ENCODE results near the gene MEI1. TPM values are rescaled to one million over a fixed set of nuclear protein-coding genes. Genes with fewer than 3 reads are reported as not detected.
"Not testable (repeated sequence)": the region's sequence is repeated elsewhere in the genome, so short reads cannot be mapped to it uniquely, and the experiment has no call there.

MEI1 gene
- total RNA-seq, 1 experiment from 2014 or later: 0.61 TPM

GRCh38 chr22:41661088-41661487 is 38.2 kb upstream of the MEI1 start:
- H3K9me3 ChIP-seq (ENCODE audit: insufficient read depth, low read depth): no peaks in the 10 kb centered on the region
- no TSS peak for BruUV-seq (replicated peaks)
- TF ChIP-seq CTCF (conservative IDR thresholded peaks at IDR 0.05) (no peak), EZH2 (IDR thresholded peaks at IDR 0.05; ENCODE audit: low read depth) (no peak)
- no peak overlapping the region for H2AFZ ChIP-seq
- intact Hi-C loops (cut with micrococcal nuclease; ENCODE audit: unreplicated experiment): no loop called here
- no peak for DNase-seq
- H4K20me1 ChIP-seq (ENCODE audit: insufficient read depth): no peaks in the 10 kb centered on the region
- H3K79me2 ChIP-seq (ENCODE audit: low read depth): no peaks in the 10 kb centered on the region
- no peak overlapping the region for H3K27ac ChIP-seq
- peaks cover 72% of the 10 kb centered on the region for H3K36me3 ChIP-seq (ENCODE audit: low read depth)
- peaks cover under 1% of the 10 kb centered on the region; the same call in 1 of the 2 replicates for H3K4me1 ChIP-seq (replicated peaks; ENCODE audit: insufficient read depth)
- H3K9me2 ChIP-seq (ENCODE audit: insufficient read depth): no peaks in the 10 kb centered on the region
- POLR2A ChIA-PET (ENCODE audit: unreplicated experiment): no interaction called here
- no peaks in the 10 kb centered on the region for H3K27me3 ChIP-seq (ENCODE audit: insufficient read depth, low read depth)
- CTCF ChIA-PET: interaction anchor here (0.6 kb wide), 1 partner anchor 85 kb away, joined by 3 read pairs; no protein-coding TSS in a partner anchor
- H3K4me2 ChIP-seq: no peak overlapping the region
- H3K4me3 ChIP-seq: no peak overlapping the region
- peaks cover 87% of the 10 kb centered on the region for H3F3A ChIP-seq (ENCODE audit: insufficient read depth, low read depth)

DNA sequence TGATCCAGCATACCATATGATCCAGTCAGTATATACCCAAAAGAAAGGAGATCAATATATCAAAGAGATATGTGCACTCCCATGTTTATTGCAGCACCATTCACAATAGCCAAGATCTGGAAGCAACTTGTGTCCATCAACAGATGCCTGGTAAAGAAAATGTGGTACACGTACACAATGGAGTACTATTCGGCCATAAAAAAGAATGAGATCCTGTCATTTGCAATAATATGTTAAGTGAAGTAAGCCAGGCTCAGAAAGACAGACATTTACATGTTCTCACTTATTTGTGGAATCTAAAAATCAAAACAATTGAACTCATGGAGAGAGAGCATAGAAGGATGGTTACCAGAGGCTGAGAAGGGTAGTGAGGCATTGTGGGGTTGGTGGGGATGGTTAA is 37.6 kb upstream of the MEI1 start:
- H3K9me3 ChIP-seq (ENCODE audit: insufficient read depth, low read depth): no peaks in the 10 kb centered on the region
- no peaks in the 10 kb centered on the region for H4K20me1 ChIP-seq (ENCODE audit: insufficient read depth)
- no peak overlapping the region for H3K27ac ChIP-seq
- no peak for TF ChIP-seq EZH2 (IDR thresholded peaks at IDR 0.05; ENCODE audit: low read depth)
- no peak for TF ChIP-seq CTCF (conservative IDR thresholded peaks at IDR 0.05)
- no peak for DNase-seq
- H3F3A ChIP-seq (ENCODE audit: insufficient read depth, low read depth): peaks cover 85% of the 10 kb centered on the region
- peaks cover 68% of the 10 kb centered on the region for H3K36me3 ChIP-seq (ENCODE audit: low read depth)
- no TSS peak for BruUV-seq (replicated peaks)
- H3K27me3 ChIP-seq (ENCODE audit: insufficient read depth, low read depth): no peaks in the 10 kb centered on the region
- POLR2A ChIA-PET (ENCODE audit: unreplicated experiment): interaction anchor here (0.5 kb wide), 1 partner anchor 108 kb away, joined by 4 read pairs; no protein-coding TSS in a partner anchor
- H3K4me1 ChIP-seq (replicated peaks; ENCODE audit: insufficient read depth): peaks cover 5% of the 10 kb centered on the region
- H3K9me2 ChIP-seq (ENCODE audit: insufficient read depth): no peaks in the 10 kb centered on the region
- no peaks in the 10 kb centered on the region for H3K79me2 ChIP-seq (ENCODE audit: low read depth)
- H2AFZ ChIP-seq: no peak overlapping the region
- CTCF ChIA-PET: interaction anchor here (0.6 kb wide), 1 partner anchor 85 kb away, joined by 3 read pairs; no protein-coding TSS in a partner anchor
- intact Hi-C loops (cut with micrococcal nuclease; ENCODE audit: unreplicated experiment): no loop called here
- no peak overlapping the region for H3K4me2 ChIP-seq
- no peak overlapping the region for H3K4me3 ChIP-seq

- H3K27ac ChIP-seq; H3K4me3 ChIP-seq; H3K4me2 ChIP-seq; H3K9me3 ChIP-seq (ENCODE audit: insufficient read depth, low read depth); H4K20me1 ChIP-seq (ENCODE audit: insufficient read depth); CTCF ChIA-PET; H2AFZ ChIP-seq; H3K79me2 ChIP-seq (ENCODE audit: low read depth); BruUV-seq (replicated peaks); H3K9me2 ChIP-seq (ENCODE audit: insufficient read depth); intact Hi-C loops (cut with micrococcal nuclease; ENCODE audit: unreplicated experiment); POLR2A ChIA-PET (ENCODE audit: unreplicated experiment); H3K27me3 ChIP-seq (ENCODE audit: insufficient read depth, low read depth); DNase-seq: not testable (repeated sequence)
- peaks cover 89% of the 10 kb centered on the region for H3F3A ChIP-seq (ENCODE audit: insufficient read depth, low read depth)
- peaks cover 21% of the 10 kb centered on the region for H3K4me1 ChIP-seq (replicated peaks; ENCODE audit: insufficient read depth)
- peaks cover 53% of the 10 kb centered on the region for H3K36me3 ChIP-seq (ENCODE audit: low read depth)
These were observed 35.7 kb upstream of the MEI1 start for GRCh38 chr22:41663594-41663993.

- intact Hi-C loops (cut with micrococcal nuclease; ENCODE audit: unreplicated experiment): no loop called here
- POLR2A ChIA-PET (ENCODE audit: unreplicated experiment): no interaction called here
- peaks cover 44% of the 10 kb centered on the region for H3K36me3 ChIP-seq (ENCODE audit: low read depth)
These were observed 34.8 kb upstream of the MEI1 start for GRCh38 chr22:41664490-41664889.

More at GRCh38 chr22:41664490-41664889, 34.8 kb upstream of the MEI1 start:
- Histone ChIP-seq H3K4me2 (no peak overlapping the region), H3K9me2 (ENCODE audit: insufficient read depth) (no peaks in the 10 kb centered on the region), H3F3A (ENCODE audit: insufficient read depth, low read depth) (peaks cover 88% of the 10 kb centered on the region), H3K4me1 (replicated peaks; ENCODE audit: insufficient read depth) (peaks cover 29% of the 10 kb centered on the region), H2AFZ (no peak overlapping the region), H4K20me1 (ENCODE audit: insufficient read depth) (no peaks in the 10 kb centered on the region), H3K27me3 (ENCODE audit: insufficient read depth, low read depth) (no peaks in the 10 kb centered on the region), H3K4me3 (no peak overlapping the region), H3K79me2 (ENCODE audit: low read depth) (peaks cover 11% of the 10 kb centered on the region; the same call in 1 of the 2 replicates), H3K27ac (peak overlapping the region; percentile 31), H3K9me3 (ENCODE audit: insufficient read depth, low read depth) (no peaks in the 10 kb centered on the region)
- no TSS peak for BruUV-seq (replicated peaks)
- CTCF ChIA-PET: interaction anchor here (0.6 kb wide), 1 partner anchor 53 kb away, joined by 3 read pairs; no protein-coding TSS in a partner anchor
- TF ChIP-seq EZH2 (IDR thresholded peaks at IDR 0.05; ENCODE audit: low read depth): no peak
- TF ChIP-seq CTCF (conservative IDR thresholded peaks at IDR 0.05): no peak
- no peak for DNase-seq
